Cardiac atrium fibroblast (primary cell): ENCODE results near the gene C11orf87. TPM values are rescaled to one million over a fixed set of nuclear protein-coding genes. Genes with fewer than 3 reads are reported as not detected.

Experiments used
- total RNA-seq: library from RNA; depleted of rRNA; stranded (reverse); fragments of >200 nt; gene quantifications from 2 replicates; pipeline ENCODE4 v1.2.3, GENCODE V29; 2015

C11orf87 gene
- total RNA-seq: not detected in 2 replicates

GRCh38 chr11:109421981-109422869 is at the start of gene C11orf87:
C11orf87 (plus strand) TSS chr11:109422190; CDS start chr11:109423634, 1,444 bp downstream.

